Chondrocyte (in vitro differentiated cells): ENCODE data around the gene MANBA. TPM values are rescaled to one million over a fixed set of nuclear protein-coding genes. Genes with fewer than 3 reads are reported as not detected.

Experiments
- DNase-seq: peaks from one replicate; pipeline ENCODE4 v3.0.0; 2021; ENCODE audit warnings: mixed read lengths, low spot score
- H3K27ac Mint-ChIP-seq: one replicate; pipeline ENCODE4 v1.8.0; 2021; ENCODE audit warnings: mild to moderate bottlenecking, moderate library complexity, mixed read lengths; ENCODE audit not compliant: unreplicated experiment
- H3K27me3 Mint-ChIP-seq: 2 replicates; pipeline ENCODE4 v1.8.0; 2021; ENCODE audit warnings: low read depth, mixed read lengths
- H3K36me3 Mint-ChIP-seq: 2 replicates; pipeline ENCODE4 v1.8.0; 2021; ENCODE audit warnings: low read depth, mixed read lengths
- H3K4me1 Mint-ChIP-seq: 2 replicates; pipeline ENCODE4 v1.8.0; 2021; ENCODE audit warnings: low read depth, mild to moderate bottlenecking, mixed read lengths
- H3K4me3 Mint-ChIP-seq: one replicate; pipeline ENCODE4 v1.8.0; 2021; ENCODE audit warnings: mild to moderate bottlenecking, moderate library complexity, mixed read lengths; ENCODE audit not compliant: unreplicated experiment
- H3K9me3 Mint-ChIP-seq: 2 replicates; pipeline ENCODE4 v1.8.0; 2021; ENCODE audit warnings: low read depth, mixed read lengths
- total RNA-seq: library from RNA; stranded (reverse); gene quantifications from 3 replicates; pipeline ENCODE4 v1.2.1, GENCODE V29; 2021
- TF ChIP-seq, protein P1 (sequence below): fragments of 200-600 bp; sonication (generic); IDR thresholded peaks from 2 replicates; pipeline ENCODE4 v1.5.0; 2021; ENCODE audit warnings: antibody characterized with exemption, mild to moderate bottlenecking, moderate library complexity

Gene MANBA
- total RNA-seq, 1 donor from 2014 or later, result 36.9 TPM

DNA sequence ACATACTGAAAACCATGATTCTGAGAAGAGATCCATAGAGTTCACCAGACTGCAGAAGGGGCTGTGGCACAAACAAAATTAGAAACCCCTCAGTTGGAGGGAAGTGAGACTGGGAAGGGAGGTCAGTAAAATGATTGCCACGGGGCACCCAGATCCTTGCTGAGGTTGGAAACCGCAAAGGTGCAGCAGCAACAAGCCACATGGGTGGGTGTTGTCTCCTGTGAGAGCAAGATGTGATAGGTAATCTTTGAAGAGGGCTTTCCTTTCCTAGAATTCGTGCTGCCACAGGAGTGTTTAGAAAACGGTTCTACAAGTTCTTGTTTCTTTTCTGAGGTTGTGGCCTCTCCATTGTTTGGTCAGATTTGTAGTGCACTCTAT, 174.1 kb downstream of the MANBA start:
- H3K27ac Mint-ChIP-seq, result no peak overlapping the region
- DNase-seq, result no peak
- no peak overlapping the region for H3K4me3 Mint-ChIP-seq
- peaks cover 11% of the 10 kb centered on the region for H3K9me3 Mint-ChIP-seq
- peaks cover 46% of the 10 kb centered on the region for H3K36me3 Mint-ChIP-seq
- H3K4me1 Mint-ChIP-seq, result peaks cover 10% of the 10 kb centered on the region
- TF ChIP-seq, protein P1, sequence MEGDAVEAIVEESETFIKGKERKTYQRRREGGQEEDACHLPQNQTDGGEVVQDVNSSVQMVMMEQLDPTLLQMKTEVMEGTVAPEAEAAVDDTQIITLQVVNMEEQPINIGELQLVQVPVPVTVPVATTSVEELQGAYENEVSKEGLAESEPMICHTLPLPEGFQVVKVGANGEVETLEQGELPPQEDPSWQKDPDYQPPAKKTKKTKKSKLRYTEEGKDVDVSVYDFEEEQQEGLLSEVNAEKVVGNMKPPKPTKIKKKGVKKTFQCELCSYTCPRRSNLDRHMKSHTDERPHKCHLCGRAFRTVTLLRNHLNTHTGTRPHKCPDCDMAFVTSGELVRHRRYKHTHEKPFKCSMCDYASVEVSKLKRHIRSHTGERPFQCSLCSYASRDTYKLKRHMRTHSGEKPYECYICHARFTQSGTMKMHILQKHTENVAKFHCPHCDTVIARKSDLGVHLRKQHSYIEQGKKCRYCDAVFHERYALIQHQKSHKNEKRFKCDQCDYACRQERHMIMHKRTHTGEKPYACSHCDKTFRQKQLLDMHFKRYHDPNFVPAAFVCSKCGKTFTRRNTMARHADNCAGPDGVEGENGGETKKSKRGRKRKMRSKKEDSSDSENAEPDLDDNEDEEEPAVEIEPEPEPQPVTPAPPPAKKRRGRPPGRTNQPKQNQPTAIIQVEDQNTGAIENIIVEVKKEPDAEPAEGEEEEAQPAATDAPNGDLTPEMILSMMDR, result no peak
- no peaks in the 10 kb centered on the region for H3K27me3 Mint-ChIP-seq

DNA sequence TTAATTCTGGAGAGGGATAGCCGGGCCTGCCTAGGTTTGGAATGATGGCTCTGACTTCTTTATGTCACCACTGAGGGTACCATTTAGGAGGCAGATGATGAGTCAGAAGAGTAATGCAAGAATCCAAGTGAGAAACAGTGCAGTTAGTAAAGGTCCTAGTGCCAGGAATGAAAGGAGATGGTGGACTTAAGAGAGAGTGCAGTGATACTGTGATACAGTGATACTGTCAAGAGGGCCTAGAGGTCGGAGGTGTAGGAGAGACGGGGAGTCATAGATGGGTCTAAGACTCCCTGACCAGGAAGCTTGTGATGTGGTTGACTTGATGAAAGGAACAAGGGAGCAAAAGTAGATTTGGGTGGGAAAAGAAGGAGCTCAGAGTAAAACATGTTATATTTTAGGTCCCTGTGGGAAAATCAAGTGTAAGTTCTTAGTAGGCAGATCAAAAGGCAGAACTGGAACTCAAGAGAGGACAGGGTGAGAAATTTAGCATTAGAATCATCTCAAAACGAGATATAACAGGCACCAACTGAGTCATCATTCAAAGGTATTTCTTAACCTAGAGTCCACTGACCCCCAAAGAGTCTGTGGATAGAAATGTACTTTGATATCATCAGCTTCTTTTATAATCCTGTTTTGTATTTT, 174.6 kb downstream of the MANBA start:
- H3K27me3 Mint-ChIP-seq, result no peaks in the 10 kb centered on the region
- DNase-seq, result no peak
- H3K27ac Mint-ChIP-seq, result no peak overlapping the region
- no peak overlapping the region for H3K4me3 Mint-ChIP-seq
- TF ChIP-seq, protein P1, result no peak
- peaks cover 8% of the 10 kb centered on the region for H3K9me3 Mint-ChIP-seq
- H3K4me1 Mint-ChIP-seq, result peaks cover 10% of the 10 kb centered on the region
- peaks cover 42% of the 10 kb centered on the region for H3K36me3 Mint-ChIP-seq

DNA sequence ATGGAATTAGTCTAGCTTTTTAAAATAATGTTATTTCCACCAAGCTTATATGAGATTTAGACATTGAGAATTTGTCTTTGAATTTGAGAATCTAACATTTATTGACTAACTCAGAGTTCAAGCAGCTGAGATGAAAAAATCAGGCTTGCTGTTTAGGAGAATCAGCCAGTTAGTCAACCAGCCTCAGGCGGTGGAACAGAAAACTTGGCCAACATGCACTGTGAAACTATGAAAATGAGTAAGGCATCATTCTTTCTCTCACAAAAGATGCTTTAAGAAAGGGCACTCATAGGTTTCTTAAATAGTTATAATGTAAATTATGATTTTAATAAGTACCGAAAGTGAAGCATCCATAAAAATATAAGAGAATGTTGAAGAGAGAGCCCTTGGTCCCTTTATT, 175.4 kb downstream of the MANBA start:
- TF ChIP-seq, protein P1, result no peak
- H3K36me3 Mint-ChIP-seq, result peaks cover 39% of the 10 kb centered on the region
- H3K27ac Mint-ChIP-seq, result no peak overlapping the region
- no peaks in the 10 kb centered on the region for H3K27me3 Mint-ChIP-seq
- peaks cover under 1% of the 10 kb centered on the region for H3K9me3 Mint-ChIP-seq
- H3K4me1 Mint-ChIP-seq, result peaks cover 10% of the 10 kb centered on the region
- DNase-seq, result no peak
- no peak overlapping the region for H3K4me3 Mint-ChIP-seq

DNA sequence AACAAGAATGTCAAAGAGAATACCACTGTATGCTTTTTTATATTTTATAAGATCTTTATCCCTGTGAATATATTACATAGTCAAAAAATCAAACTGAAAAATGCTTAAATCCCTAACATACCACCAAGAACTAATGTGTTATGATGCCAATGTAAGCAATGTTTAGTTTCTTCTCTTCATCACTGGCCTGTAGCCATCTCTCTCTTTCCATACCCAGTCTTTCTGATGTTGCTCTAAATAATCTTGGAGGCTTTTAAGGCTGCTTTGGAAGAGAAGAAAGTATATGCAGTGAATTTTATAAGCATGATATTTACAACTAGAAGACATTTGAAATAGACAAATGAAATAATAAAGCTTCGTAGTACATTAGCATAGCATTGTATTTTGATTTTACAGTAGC, 176.7 kb downstream of the MANBA start:
- Mint-ChIP-seq H3K4me1 (peaks cover 10% of the 10 kb centered on the region), H3K4me3 (no peak overlapping the region), H3K9me3 (no peaks in the 10 kb centered on the region), H3K36me3 (peaks cover 31% of the 10 kb centered on the region), H3K27me3 (no peaks in the 10 kb centered on the region), H3K27ac (no peak overlapping the region)
- no peak for DNase-seq
- TF ChIP-seq, protein P1, result no peak

Other genes starting within 250 kb of the MANBA start
- gene UBE2D3, start 66.6 kb upstream of the MANBA start, total RNA-seq, result 227 to 235 TPM (median 234 TPM) in 3 replicates
- gene CISD2, start 108.0 kb upstream of the MANBA start, total RNA-seq, result 20.7 to 30.9 TPM (median 29.7 TPM) in 3 replicates